ENCODE measurements around the gene ARHGAP31. TPM values are rescaled to one million over a fixed set of nuclear protein-coding genes. Genes with fewer than 3 reads are reported as not detected.

Gene ARHGAP31
- total RNA-seq, 1 experiment from 2014 or later, result 7.2 TPM

DNA sequence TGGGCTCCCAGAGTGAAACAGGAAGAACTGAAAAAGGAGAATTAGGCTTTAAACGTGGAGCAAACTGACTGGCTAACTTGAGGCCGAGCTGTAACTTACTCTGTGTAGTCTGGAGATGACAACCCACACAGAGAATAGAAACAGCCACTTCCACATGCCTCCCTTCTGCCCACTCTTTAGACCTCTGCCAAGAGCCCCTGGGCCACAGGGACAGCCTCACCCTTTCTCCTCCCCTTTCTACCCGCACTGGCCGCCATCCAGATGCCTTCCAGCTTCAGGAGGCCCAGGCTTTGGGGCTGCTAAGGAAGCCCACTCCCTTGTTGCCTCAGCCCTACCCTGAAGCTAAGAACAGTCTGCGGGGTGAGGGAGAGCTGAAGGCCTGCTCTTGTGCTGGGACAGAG is 6.8 kb downstream of the ARHGAP31 start:
- TF ChIP-seq ZNF671 (CRISPR knock-in tag; IDR thresholded peaks at IDR 0.05) (no peak), ZSCAN18 (CRISPR knock-in tag; IDR thresholded peaks at IDR 0.05) (no peak), RORB (CRISPR knock-in tag; IDR thresholded peaks at IDR 0.05) (no peak), AFF4 (CRISPR knock-in tag; IDR thresholded peaks at IDR 0.05; ENCODE audit: borderline replicate concordance) (no peak), NFATC4 (CRISPR knock-in tag; IDR thresholded peaks at IDR 0.05) (no peak), EMX1 (CRISPR knock-in tag; IDR thresholded peaks at IDR 0.05) (no peak), ZNF532 (CRISPR knock-in tag; IDR thresholded peaks at IDR 0.05; ENCODE audit: borderline replicate concordance) (no peak), MLX (CRISPR knock-in tag; IDR thresholded peaks at IDR 0.05) (no peak), ELF4 (CRISPR knock-in tag; IDR thresholded peaks at IDR 0.05; ENCODE audit: low read depth) (no peak), ZNF138 (CRISPR knock-in tag; conservative IDR thresholded peaks at IDR 0.05) (no peak), NR3C1 (CRISPR knock-in tag; conservative IDR thresholded peaks at IDR 0.05; ENCODE audit: low read depth) (no peak), ZBTB21 (CRISPR knock-in tag; IDR thresholded peaks at IDR 0.05; ENCODE audit: borderline replicate concordance) (no peak)
- TF ChIP-seq, protein P1, sequence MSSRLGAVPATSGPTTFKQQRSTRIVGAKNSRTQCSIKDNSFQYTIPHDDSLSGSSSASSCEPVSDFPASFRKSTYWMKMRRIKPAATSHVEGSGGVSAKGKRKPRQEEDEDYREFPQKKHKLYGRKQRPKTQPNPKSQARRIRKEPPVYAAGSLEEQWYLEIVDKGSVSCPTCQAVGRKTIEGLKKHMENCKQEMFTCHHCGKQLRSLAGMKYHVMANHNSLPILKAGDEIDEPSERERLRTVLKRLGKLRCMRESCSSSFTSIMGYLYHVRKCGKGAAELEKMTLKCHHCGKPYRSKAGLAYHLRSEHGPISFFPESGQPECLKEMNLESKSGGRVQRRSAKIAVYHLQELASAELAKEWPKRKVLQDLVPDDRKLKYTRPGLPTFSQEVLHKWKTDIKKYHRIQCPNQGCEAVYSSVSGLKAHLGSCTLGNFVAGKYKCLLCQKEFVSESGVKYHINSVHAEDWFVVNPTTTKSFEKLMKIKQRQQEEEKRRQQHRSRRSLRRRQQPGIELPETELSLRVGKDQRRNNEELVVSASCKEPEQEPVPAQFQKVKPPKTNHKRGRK (CRISPR knock-in tag; IDR thresholded peaks at IDR 0.05; ENCODE audit: borderline replicate concordance), result no peak
- TF ChIP-seq, protein P2, sequence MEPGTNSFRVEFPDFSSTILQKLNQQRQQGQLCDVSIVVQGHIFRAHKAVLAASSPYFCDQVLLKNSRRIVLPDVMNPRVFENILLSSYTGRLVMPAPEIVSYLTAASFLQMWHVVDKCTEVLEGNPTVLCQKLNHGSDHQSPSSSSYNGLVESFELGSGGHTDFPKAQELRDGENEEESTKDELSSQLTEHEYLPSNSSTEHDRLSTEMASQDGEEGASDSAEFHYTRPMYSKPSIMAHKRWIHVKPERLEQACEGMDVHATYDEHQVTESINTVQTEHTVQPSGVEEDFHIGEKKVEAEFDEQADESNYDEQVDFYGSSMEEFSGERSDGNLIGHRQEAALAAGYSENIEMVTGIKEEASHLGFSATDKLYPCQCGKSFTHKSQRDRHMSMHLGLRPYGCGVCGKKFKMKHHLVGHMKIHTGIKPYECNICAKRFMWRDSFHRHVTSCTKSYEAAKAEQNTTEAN (CRISPR knock-in tag; IDR thresholded peaks at IDR 0.05), result no peak
- TF ChIP-seq, protein P3, sequence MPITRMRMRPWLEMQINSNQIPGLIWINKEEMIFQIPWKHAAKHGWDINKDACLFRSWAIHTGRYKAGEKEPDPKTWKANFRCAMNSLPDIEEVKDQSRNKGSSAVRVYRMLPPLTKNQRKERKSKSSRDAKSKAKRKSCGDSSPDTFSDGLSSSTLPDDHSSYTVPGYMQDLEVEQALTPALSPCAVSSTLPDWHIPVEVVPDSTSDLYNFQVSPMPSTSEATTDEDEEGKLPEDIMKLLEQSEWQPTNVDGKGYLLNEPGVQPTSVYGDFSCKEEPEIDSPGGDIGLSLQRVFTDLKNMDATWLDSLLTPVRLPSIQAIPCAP (CRISPR knock-in tag; IDR thresholded peaks at IDR 0.05), result no peak
- Mint-ChIP-seq H3K4me1 (peaks cover 56% of the 10 kb centered on the region), H3K36me3 (no peaks in the 10 kb centered on the region), H3K27ac (no peak overlapping the region), H3K27me3 (ENCODE audit: low read depth) (no peaks in the 10 kb centered on the region), H3K9me3 (no peaks in the 10 kb centered on the region), H3K4me3 (no peak overlapping the region)
- POLR2A ChIA-PET, result no interaction called here
- ATAC-seq (no peak), DNase-seq (ENCODE audit: low spot score) (no peak)
- CTCF ChIA-PET, result interaction anchor here (0.6 to 1.2 kb wide), 3 partner anchors 21 to 124 kb away, joined by 3 to 5 read pairs (median 5); no protein-coding TSS in a partner anchor

All from WTC11 (cell line).